GM12865 (cell line): ENCODE measurements around the gene GARIN5B.
"Not testable (repeated sequence)": the region's sequence is repeated elsewhere in the genome, so short reads cannot be mapped to it uniquely, and the experiment has no call there.

Experiments used
- DNase-seq: peaks from one replicate; pipeline ENCODE4 v3.0.0; 2010; ENCODE audit warnings: low read depth
- H3K4me3 ChIP-seq: 2 replicates; pipeline ENCODE4 v1.5.1; 2011; ENCODE audit warnings: mild to moderate bottlenecking, low read depth, low read length, control low read depth
- TF ChIP-seq, protein P1 (sequence below): IDR thresholded peaks from 2 replicates; pipeline ENCODE4 v1.5.1; 2011; ENCODE audit warnings: low read length, control low read depth, low read depth, inconsistent platforms; ENCODE audit not compliant: insufficient read depth; ENCODE audit errors: missing control alignments

Gene GARIN5B

DNA sequence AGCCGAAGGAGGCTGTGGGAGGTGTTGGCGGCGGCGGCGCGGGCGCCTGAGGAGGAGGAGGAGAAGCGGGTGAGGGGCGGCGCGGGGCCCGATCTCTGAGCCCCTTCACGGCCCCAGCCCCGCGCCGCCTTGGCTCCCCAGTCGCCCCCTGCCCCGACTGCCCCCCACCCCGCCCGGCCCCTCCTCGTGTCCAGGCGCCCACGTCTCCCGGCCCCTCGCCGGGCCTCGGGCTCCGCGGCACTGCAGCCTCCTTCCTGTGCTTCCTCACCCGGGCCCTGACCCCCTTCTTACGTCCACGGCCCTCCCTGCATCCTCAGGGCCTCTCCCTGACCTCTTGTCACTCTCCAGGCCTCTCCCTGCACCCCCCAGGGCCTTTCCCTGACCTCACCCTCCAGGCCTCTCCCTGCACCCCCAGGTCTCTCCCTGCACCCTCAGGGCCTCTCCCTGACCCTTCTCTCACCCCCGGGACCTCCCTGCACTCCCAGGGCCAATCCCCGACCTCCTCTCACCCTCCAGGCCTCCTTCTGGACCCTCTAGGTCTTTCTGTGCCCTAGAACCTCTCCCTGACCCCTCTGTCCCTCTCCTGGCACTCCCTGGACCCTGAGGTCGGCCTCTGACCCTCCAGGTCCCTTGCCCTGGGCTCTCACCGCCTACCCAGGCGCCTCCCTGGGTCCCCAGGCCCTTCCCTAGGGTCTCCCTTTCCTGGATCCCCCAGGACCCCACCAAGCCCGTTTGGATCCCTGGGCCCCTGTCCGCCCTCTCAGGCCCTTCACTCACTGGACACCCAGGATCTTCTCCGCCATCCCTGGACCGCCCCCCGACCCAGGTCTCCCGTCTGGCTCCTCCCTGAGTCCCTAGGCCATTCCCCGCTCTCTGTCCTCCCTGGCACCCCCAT lies 22.9 kb downstream of the GARIN5B start:
- TF ChIP-seq, protein P1, sequence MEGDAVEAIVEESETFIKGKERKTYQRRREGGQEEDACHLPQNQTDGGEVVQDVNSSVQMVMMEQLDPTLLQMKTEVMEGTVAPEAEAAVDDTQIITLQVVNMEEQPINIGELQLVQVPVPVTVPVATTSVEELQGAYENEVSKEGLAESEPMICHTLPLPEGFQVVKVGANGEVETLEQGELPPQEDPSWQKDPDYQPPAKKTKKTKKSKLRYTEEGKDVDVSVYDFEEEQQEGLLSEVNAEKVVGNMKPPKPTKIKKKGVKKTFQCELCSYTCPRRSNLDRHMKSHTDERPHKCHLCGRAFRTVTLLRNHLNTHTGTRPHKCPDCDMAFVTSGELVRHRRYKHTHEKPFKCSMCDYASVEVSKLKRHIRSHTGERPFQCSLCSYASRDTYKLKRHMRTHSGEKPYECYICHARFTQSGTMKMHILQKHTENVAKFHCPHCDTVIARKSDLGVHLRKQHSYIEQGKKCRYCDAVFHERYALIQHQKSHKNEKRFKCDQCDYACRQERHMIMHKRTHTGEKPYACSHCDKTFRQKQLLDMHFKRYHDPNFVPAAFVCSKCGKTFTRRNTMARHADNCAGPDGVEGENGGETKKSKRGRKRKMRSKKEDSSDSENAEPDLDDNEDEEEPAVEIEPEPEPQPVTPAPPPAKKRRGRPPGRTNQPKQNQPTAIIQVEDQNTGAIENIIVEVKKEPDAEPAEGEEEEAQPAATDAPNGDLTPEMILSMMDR = no peak
- DNase-seq = peak; percentile 39
- H3K4me3 ChIP-seq = peak overlapping the region; percentile 95

DNA sequence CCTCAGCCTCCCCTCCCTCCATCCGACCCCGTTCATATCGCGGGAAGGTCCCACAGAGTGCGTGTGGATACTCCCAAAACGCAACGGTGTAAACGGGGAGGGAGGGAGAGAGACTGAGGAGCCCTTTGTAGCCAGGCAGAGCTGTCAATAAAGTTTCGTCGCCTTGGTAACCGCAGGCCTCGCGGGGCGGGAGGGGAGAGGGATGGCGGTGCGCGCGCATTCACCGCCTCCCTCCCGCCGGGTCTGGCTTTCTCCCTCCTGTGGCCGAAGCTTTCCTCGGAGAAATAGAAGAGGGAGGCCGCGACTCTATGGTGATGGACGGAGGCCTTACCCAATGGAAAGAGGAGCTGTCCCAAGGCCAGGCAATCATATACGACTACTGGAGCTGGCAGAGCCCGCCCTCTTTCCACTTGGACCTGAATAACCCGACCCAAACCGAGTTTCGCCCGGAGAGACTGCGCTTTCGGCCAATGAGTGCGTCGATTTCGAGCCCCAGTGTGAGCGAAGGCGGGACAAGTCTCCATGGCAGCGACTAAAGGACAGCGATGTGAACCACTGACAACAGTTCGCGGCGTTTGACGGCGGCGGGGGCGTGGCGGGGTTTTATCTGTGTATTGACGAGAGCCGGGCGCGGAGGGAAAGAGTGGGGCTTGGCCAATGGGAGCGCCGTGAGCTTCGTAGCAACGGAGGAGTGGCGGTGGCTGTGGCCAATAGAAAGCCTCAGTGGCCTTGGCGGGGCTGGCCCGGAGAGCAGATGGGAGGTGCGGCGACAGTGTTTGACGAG lies 23.8 kb downstream of the GARIN5B start, which contains the start of gene KMT5C:
Gene KMT5C, plus strand, starts transcription at position 772 of the 784 bp plus-strand sequence. CDS start 2,061 bp downstream, outside the sequence.
- H3K4me3 ChIP-seq = peak within 1 kb of the TSS; percentile 95
- TF ChIP-seq, protein P1 = no peak
- peak; percentile 100 for DNase-seq

DNA sequence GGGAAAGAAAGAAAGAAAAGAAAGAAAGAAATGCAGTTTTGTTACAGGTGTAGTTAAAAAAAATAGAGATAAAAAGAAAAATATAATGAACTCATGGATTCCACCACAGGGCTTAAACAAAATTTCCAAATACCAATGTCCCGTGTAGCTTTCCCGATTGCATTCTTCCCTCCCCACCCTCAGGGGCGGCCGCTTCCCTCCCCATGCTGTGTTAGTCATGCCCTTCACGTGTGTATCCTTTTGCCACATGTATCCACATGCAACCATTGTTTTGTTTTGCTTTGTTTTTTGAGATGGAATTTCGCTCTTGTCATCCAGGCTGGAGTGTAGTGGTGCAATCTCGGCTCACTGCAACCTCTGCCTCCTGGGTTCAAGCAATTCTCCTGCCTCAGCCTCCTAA lies 27.0 kb downstream of the GARIN5B start:
- TF ChIP-seq, protein P1 = no peak
- no peak for DNase-seq

DNA sequence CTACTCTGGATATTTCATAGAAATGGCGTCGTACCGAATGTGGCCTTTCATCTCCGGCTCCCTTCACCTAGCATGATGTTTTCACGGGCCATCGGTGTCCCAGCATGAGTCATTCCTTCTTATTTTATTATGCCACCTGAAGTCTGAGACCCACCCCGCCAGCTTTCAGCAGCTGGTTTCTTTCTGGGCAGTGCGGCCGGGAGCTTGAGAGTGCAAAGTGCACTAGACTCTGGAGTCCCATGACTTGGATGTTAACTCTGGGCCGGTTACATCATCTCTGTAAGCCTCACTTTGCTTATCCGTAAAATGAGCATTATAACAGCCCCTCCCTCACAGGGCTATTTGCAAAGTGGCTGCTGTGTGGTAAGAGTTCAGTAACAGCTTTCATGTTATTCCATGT lies 29.2 kb downstream of the GARIN5B start:
- TF ChIP-seq, protein P1 = no peak
- no peak for DNase-seq
- H3K4me3 ChIP-seq = no peak overlapping the region

More for the DNA sequence above, 27.0 kb downstream of the GARIN5B start:
- no peak overlapping the region for H3K4me3 ChIP-seq

DNA sequence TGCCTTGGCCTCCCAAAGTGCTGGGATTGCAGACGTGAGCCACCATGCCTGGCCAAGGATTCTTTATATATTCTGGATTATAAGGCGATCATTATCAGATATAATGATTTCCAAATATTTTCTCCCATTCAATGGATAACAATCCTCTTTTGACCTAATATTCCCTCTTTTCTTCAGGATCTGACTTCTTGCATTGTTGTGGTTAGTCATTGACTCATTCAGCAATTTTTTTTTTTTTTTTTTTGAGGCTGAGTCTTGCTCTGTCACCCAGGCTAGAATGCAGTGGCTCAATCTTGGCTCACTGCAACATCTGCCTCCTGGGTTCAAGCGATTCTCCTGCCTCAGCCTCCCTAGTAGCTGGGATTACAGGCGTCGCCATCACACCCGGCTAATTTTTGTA lies 33.3 kb downstream of the GARIN5B start:
- not testable (repeated sequence) for H3K4me3 ChIP-seq, DNase-seq

DNA sequence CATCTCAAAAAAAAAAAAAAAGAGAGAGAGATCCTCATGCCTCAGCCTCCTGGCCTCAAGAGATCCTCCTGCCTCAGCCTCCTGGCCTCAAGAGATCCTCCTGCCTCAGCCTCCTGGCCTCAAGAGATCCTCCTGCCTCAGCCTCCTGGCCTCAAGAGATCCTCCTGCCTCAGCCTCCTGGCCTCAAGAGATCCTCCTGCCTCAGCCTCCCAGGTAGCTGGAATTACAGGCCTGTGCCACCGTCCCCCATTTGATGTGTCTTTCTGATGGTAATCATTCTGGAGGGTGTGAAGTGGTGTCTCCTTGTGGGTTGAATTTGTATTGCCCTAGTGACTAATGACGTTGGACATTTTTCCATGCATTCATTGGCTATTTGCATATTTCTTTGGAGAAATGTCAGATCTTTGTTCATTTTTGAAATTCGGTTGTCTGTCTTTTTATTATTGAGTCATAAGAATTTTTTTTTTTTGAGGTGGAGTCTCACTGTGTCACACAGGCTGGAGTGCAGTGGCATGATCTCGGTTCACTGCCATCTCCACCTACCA lies 34.2 kb downstream of the GARIN5B start:
- DNase-seq = peak; percentile 38

DNA sequence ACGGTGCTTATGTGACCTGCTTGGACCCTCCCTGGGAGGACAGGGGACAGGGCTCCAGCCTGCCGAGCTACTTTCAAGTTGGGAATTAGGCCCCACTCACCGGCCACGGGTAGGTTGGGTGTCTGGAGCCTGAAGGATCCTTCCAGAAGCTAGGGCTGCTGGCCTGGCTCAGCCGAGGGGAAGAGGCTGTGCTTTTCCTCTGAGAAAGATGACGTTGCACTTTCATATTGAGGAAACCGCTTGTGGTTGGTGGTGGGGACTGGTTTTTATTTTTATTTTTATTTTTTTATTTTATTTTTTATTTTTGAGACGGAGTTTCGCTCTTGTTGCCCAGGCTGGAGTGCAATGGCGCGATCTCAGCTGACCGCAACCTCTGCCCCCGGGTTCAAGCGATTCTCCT lies 37.9 kb downstream of the GARIN5B start, which contains the start of gene TMEM150B:
Gene TMEM150B, minus strand, starts transcription at position 170 of the 400 bp plus-strand sequence. CDS start 4,305 bp downstream, outside the sequence.
- TF ChIP-seq, protein P1 = no peak
- DNase-seq = no peak
- no peak within 1 kb of the TSS for H3K4me3 ChIP-seq

More for the DNA sequence above, 34.2 kb downstream of the GARIN5B start:
- H3K4me3 ChIP-seq = not testable (repeated sequence)
